HEK293 (cell line): ENCODE data around the gene GEMIN7.

Experiments
- CTCF ChIA-PET: fragments of 350-600 bp; formaldehyde crosslinking; extraction: SDS; loops from one replicate; lab custom pipeline; 2021; ENCODE audit warnings: antibody characterized with exemption; lab: Yijun Ruan, JAX
- POLR2A ChIA-PET: fragments of 300-600 bp; formaldehyde crosslinking; extraction: SDS; loops from one replicate; lab custom pipeline; 2020; ENCODE audit warnings: antibody characterized with exemption, inconsistent platforms; lab: Yijun Ruan, JAX
- H3K27ac ChIP-seq: fragments of 200-500 bp; sonication (Bioruptor generic); 2 replicates; pipeline ENCODE4 v1.5.1; 2014; ENCODE audit warnings: low read depth, low read length, control low read depth, inconsistent platforms; ENCODE audit errors: extremely low read depth
- H3K36me3 ChIP-seq, 2 experiments: fragments of 200-500 bp in 1 of 2; sonication (Bioruptor generic) in 1 of 2; 1 replicate in 1 of 2; 2 replicates in 1 of 2; pipeline ENCODE4 v1.5.1; 2014 to 2017; ENCODE audit warnings: inconsistent platforms in 2 of 2, low read length in 2 of 2; ENCODE audit not compliant: control insufficient read depth in 2 of 2, insufficient read depth in 1 of 2
- H3K4me1 ChIP-seq: fragments of 200-500 bp; sonication (Bioruptor generic); 2 replicates; pipeline ENCODE4 v1.5.1; 2014; ENCODE audit warnings: mild to moderate bottlenecking, low read length, inconsistent platforms; ENCODE audit not compliant: control insufficient read depth, insufficient read depth
- H3K4me3 ChIP-seq: 2 replicates; pipeline ENCODE4 v1.5.1; 2011; ENCODE audit warnings: low read depth, mild to moderate bottlenecking, control low read depth, low read length, moderate library complexity
- H3K9me3 ChIP-seq: fragments of 200-500 bp; sonication (Bioruptor generic); 2 replicates; pipeline ENCODE4 v1.5.1; 2014; ENCODE audit warnings: low read depth, low read length, inconsistent platforms; ENCODE audit not compliant: control insufficient read depth, insufficient read depth
- FEZF1 ChIP-seq: fragments of 450-650 bp; formaldehyde crosslinking; IDR thresholded peaks from 2 replicates; pipeline ENCODE4 v1.5.1; 2016; ENCODE audit warnings: missing biosample characterization, missing genetic modification characterization
- GLIS2 ChIP-seq: fragments of 450-650 bp; formaldehyde crosslinking; IDR thresholded peaks from 2 replicates; pipeline ENCODE4 v1.5.1; 2016; ENCODE audit warnings: missing biosample characterization, missing genetic modification characterization
- HOXD13 ChIP-seq: sonication (generic); formaldehyde crosslinking; IDR thresholded peaks from 2 replicates; pipeline ENCODE4 v1.8.0; 2022; ENCODE audit warnings: missing genetic modification reagents, borderline replicate concordance
- KLF1 ChIP-seq: fragments of 450-650 bp; formaldehyde crosslinking; IDR thresholded peaks from 2 replicates; pipeline ENCODE4 v1.5.1; 2016; ENCODE audit warnings: missing biosample characterization, missing genetic modification characterization
- REST ChIP-seq: fragments of 450-650 bp; formaldehyde crosslinking; IDR thresholded peaks from 2 replicates; pipeline ENCODE4 v1.5.1; 2016; ENCODE audit warnings: missing biosample characterization, missing genetic modification characterization
- SETDB1 ChIP-seq: IDR thresholded peaks from one replicate; pipeline ENCODE4 v1.6.1; 2017; ENCODE audit warnings: mild to moderate bottlenecking, low read length, moderate library complexity, mixed read lengths; ENCODE audit not compliant: insufficient read length
- SP3 ChIP-seq: fragments of 450-650 bp; formaldehyde crosslinking; IDR thresholded peaks from 2 replicates; pipeline ENCODE4 v1.5.1; 2016; ENCODE audit warnings: missing biosample characterization, missing genetic modification characterization
- ZBTB1 ChIP-seq: fragments of 450-650 bp; formaldehyde crosslinking; IDR thresholded peaks from 2 replicates; pipeline ENCODE4 v1.5.1; 2016; ENCODE audit warnings: missing biosample characterization, missing genetic modification characterization
- ZBTB17 ChIP-seq: fragments of 450-650 bp; formaldehyde crosslinking; IDR thresholded peaks from 2 replicates; pipeline ENCODE4 v1.5.1; 2016; ENCODE audit warnings: missing biosample characterization, missing genetic modification characterization
- ZBTB21 ChIP-seq: fragments of 450-650 bp; formaldehyde crosslinking; IDR thresholded peaks from 2 replicates; pipeline ENCODE4 v1.5.1; 2017; ENCODE audit warnings: missing biosample characterization, missing genetic modification characterization
- ZNF16 ChIP-seq: fragments of 450-650 bp; formaldehyde crosslinking; IDR thresholded peaks from 2 replicates; pipeline ENCODE4 v1.5.1; 2016; ENCODE audit warnings: low read depth, missing biosample characterization, missing genetic modification characterization
- ZNF341 ChIP-seq: fragments of 450-650 bp; formaldehyde crosslinking; IDR thresholded peaks from 2 replicates; pipeline ENCODE4; 2016; ENCODE audit warnings: low read depth, missing biosample characterization, missing genetic modification characterization
- ZNF501 ChIP-seq: fragments of 450-650 bp; formaldehyde crosslinking; IDR thresholded peaks from 2 replicates; pipeline ENCODE4 v1.5.1; 2016; ENCODE audit warnings: missing biosample characterization, missing genetic modification characterization
- ZNF529 ChIP-seq: fragments of 450-650 bp; formaldehyde crosslinking; IDR thresholded peaks from 2 replicates; pipeline ENCODE4 v1.5.1; 2017; ENCODE audit warnings: missing genetic modification characterization, missing biosample characterization; ENCODE audit not compliant: insufficient replicate concordance
- ZNF660 ChIP-seq: fragments of 450-650 bp; IDR thresholded peaks from 2 replicates; pipeline ENCODE4 v1.5.1; 2018; ENCODE audit warnings: missing biosample characterization, mild to moderate bottlenecking, missing genetic modification characterization
- ZNF677 ChIP-seq: fragments of 450-650 bp; IDR thresholded peaks from 2 replicates; pipeline ENCODE4 v1.5.0; 2018; ENCODE audit warnings: missing biosample characterization, mild to moderate bottlenecking, missing genetic modification characterization, moderate library complexity
- ZNF785 ChIP-seq: fragments of 450-650 bp; formaldehyde crosslinking; IDR thresholded peaks from 2 replicates; pipeline ENCODE4 v1.5.1; 2016; ENCODE audit warnings: missing biosample characterization, missing genetic modification characterization
- ZXDB ChIP-seq: fragments of 450-650 bp; formaldehyde crosslinking; IDR thresholded peaks from 2 replicates; pipeline ENCODE4 v1.5.1; 2016; ENCODE audit warnings: missing biosample characterization, missing genetic modification characterization
- TF ChIP-seq, protein P1 (sequence below): fragments of 450-650 bp; formaldehyde crosslinking; IDR thresholded peaks from 2 replicates; pipeline ENCODE4 v1.5.0; 2017; ENCODE audit warnings: missing biosample characterization, missing genetic modification characterization, borderline replicate concordance

The GEMIN7 gene

DNA sequence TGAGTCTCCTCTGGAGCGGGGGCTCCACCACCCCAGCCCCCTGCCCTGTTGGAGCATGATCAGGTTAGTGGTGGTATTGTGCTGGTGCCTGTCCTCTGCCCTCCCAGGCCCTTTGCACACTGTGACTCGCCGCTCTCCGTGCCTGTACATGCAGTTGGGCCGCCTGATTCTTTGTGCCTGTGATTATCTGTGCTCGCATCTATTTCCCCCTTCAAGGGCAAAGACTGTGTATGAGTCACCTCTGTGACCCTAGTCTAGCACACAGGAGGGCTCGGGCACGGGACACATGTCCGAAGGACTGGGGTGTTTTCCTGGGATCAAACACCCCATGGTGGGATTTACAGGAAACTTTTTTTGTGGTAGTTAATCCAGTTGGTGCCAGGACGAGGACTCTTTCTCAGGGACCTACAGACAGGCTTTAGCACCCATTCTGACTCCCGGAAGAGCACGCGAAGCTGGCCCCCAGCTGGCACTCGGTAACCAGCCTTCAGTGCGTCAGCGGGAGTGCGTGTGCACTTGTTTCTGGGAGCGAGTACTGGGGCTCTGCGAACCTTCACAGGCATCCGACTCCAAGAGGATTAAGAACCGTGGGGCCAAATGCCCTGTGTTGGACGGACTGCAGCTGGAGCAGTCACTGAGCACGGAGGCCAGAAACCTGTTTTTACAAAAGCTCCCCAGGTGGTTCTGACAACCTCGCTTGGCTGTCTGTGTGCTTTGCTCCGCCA lies 20.6 kb downstream of the GEMIN7 start:
- CTCF ChIA-PET: interaction anchor here (0.5 to 1.5 kb wide), 3 partner anchors 9 to 205 kb away, joined by 3 to 4 read pairs (median 4); no protein-coding TSS in a partner anchor
- Histone ChIP-seq H3K9me3 (no peaks in the 10 kb centered on the region), H3K4me3 (no peak overlapping the region), H3K4me1 (peaks cover 32% of the 10 kb centered on the region), H3K36me3 (peaks cover 2 to 35% of the 10 kb centered on the region in 2 experiments; a peak in 2 of 3 replicates), H3K27ac (no peak overlapping the region)
- TF ChIP-seq SP3 (tag by site-specific recombination) (no peak), ZNF660 (tag by site-specific recombination) (no peak), REST (tag by site-specific recombination) (no peak), ZBTB1 (tag by site-specific recombination) (no peak), HOXD13 (no peak), ZNF16 (no peak), ZNF785 (tag by site-specific recombination) (no peak), ZNF501 (no peak), ZBTB17 (tag by site-specific recombination) (no peak), ZNF529 (tag by site-specific recombination) (no peak), ZNF341 (tag by site-specific recombination) (no peak), ZXDB (no peak)
- TF ChIP-seq, protein P1, sequence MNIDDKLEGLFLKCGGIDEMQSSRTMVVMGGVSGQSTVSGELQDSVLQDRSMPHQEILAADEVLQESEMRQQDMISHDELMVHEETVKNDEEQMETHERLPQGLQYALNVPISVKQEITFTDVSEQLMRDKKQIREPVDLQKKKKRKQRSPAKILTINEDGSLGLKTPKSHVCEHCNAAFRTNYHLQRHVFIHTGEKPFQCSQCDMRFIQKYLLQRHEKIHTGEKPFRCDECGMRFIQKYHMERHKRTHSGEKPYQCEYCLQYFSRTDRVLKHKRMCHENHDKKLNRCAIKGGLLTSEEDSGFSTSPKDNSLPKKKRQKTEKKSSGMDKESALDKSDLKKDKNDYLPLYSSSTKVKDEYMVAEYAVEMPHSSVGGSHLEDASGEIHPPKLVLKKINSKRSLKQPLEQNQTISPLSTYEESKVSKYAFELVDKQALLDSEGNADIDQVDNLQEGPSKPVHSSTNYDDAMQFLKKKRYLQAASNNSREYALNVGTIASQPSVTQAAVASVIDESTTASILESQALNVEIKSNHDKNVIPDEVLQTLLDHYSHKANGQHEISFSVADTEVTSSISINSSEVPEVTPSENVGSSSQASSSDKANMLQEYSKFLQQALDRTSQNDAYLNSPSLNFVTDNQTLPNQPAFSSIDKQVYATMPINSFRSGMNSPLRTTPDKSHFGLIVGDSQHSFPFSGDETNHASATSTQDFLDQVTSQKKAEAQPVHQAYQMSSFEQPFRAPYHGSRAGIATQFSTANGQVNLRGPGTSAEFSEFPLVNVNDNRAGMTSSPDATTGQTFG: no peak
- POLR2A ChIA-PET: interaction anchor here (1.6 kb wide), 1 partner anchor 10 kb away, joined by 4 read pairs; no protein-coding TSS in a partner anchor

DNA sequence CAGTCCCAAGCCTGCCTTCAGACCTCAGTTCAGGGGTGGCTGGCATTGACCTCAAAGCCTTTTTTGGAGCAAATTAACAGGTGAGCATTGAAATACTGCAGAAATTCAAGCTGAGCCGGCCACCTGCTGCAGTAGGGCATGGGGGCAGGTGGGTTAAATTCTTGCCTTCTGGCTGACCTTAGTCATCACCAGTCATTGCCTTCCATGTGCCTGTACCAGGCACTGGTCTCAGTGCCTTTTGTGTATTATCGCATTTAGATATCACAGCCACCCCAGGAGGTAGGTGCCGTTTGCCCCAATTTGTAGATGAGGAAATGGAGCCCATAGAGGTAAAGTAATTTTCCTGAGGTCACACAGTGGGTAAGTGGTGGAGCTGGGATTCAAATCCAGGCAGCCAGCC lies 21.1 kb downstream of the GEMIN7 start:
- ChIA-PET CTCF (no interaction called here), POLR2A (no interaction called here)
- peaks cover 30% of the 10 kb centered on the region for H3K4me1 ChIP-seq
- TF ChIP-seq ZNF785 (tag by site-specific recombination): no peak
- H3K27ac ChIP-seq: no peak overlapping the region
- H3K9me3 ChIP-seq: no peaks in the 10 kb centered on the region
- peaks cover 0 to 32% of the 10 kb centered on the region in 2 experiments; a peak in 2 of 3 replicates for H3K36me3 ChIP-seq
- no peak overlapping the region for H3K4me3 ChIP-seq

DNA sequence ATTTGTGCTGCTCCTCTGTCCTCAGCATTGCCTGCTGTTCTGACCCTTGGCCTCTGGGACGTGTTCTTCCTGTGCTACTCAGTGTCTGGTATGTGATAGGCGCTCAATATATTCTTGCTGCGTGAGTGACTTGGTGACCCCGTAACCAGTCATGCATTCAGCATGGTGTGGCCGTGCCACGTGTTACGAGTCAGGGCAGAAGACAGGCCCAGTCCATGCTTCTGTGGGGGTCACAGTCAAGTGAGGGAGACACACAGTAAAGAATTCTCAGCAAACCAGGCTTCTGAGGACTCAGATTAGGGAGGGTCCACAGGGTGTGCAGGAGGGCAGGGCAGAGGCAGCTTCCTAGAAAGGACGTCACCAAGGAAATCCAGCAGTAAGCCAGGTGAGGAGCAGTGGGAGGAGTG lies 21.8 kb downstream of the GEMIN7 start:
- CTCF ChIA-PET: interaction anchor here (0.5 to 1.2 kb wide), 2 partner anchors 26 to 82 kb away, joined by 3 to 6 read pairs; no protein-coding TSS in a partner anchor
- H3K36me3 ChIP-seq: peaks cover 0 to 29% of the 10 kb centered on the region in 2 experiments; a peak in 2 of 3 replicates
- H3K4me3 ChIP-seq: no peak overlapping the region
- TF ChIP-seq FEZF1 (tag by site-specific recombination) (no peak), GLIS2 (tag by site-specific recombination) (no peak), ZNF677 (no peak), SETDB1 (no peak), KLF1 (tag by site-specific recombination) (no peak), ZBTB21 (tag by site-specific recombination) (no peak)
- TF ChIP-seq, all 188 proteins: peak for 0
- no peaks in the 10 kb centered on the region for H3K9me3 ChIP-seq
- H3K4me1 ChIP-seq: peaks cover 30% of the 10 kb centered on the region
- POLR2A ChIA-PET: interaction anchor here (0.5 to 3.2 kb wide), 2 partner anchors 9 to 21 kb away, joined by 4 to 20 read pairs; partner anchors contain the start of gene PPP1R37
- H3K27ac ChIP-seq: no peak overlapping the region
